Superior temporal gyrus (tissue), 1 donor: Measurements from ENCODE around the gene SLC51A.
"Not testable (repeated sequence)": the region's sequence is repeated elsewhere in the genome, so short reads cannot be mapped to it uniquely, and the experiment has no call there.

Source experiments
- DNase-seq: peaks from one replicate; pipeline ENCODE4 v3.0.0-alpha.2; 2016; ENCODE audit errors: extremely low spot score

Gene SLC51A

GRCh38 chr3:196216089-196216564, at the start of gene SLC51A:
Gene SLC51A (plus strand): TSS chr3:196216534. CDS start chr3:196216713, 179 bp downstream.
- no peak for DNase-seq

- no peak for DNase-seq
These were observed 49.6 kb upstream of the SLC51A start for GRCh38 chr3:196166741-196167140.

DNA sequence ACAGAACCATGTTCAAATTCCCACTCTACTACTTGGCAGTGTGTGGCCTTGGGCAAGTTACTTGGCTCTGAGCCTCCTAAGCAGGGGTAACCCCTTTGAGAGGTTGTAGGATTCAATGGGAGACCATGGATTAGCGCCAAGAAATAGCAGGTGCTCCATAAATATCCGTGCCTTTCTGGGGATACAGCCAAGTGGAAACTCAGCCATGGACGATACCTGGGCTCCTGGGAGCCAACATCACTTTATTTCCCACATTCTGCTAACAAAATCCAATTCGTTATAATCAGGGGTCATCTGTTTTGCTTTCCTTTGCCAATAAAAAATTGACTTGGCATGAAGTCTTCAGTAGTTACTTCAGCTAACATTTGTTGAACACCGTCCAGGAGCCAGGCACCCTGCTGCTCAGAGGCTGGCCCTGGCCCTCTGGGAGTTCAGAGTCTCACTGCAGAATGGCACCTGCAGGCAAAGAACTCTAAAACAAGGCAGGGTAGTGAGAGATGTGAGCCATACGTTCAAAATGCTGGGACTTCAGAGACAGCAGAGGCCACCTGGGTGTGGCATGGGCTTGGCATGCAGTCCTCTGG, 47.4 kb upstream of the SLC51A start:
- no peak for DNase-seq

GRCh38 chr3:196169836-196170240, 46.5 kb upstream of the SLC51A start:
- DNase-seq = no peak

GRCh38 chr3:196170296-196170695, 46.0 kb upstream of the SLC51A start:
- DNase-seq = not testable (repeated sequence)

- no peak for DNase-seq
These were observed 41.7 kb upstream of the SLC51A start for GRCh38 chr3:196174652-196175051.

DNA sequence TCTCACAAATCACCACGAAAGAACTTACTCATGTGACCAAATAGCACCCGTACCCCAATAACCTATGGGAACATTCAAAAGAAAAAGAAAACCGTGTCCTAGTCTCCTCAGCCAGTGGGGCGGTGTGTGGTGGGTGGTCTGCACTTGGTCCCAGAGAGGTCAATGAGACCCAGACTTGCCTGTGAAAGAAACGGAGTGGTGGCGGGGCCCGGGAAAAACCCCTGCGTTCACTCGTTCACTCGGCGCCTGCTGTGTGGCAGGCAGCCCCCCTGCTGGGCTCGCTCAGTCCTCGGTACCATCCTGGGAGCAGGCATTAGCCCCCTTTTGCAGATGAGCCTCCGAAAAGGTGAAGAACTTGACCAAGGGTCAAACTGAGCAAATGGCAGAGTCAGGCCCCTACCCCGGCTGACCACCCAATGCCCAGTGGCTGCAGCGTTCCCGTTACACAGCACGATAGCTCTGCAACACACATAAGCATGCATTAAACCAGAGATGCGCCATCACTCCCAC, 41.2 kb upstream of the SLC51A start:
- no peak for DNase-seq

GRCh38 chr3:196175722-196176121, 40.6 kb upstream of the SLC51A start:
- no peak for DNase-seq

GRCh38 chr3:196177567-196177966, 38.8 kb upstream of the SLC51A start:
- no peak for DNase-seq

DNA sequence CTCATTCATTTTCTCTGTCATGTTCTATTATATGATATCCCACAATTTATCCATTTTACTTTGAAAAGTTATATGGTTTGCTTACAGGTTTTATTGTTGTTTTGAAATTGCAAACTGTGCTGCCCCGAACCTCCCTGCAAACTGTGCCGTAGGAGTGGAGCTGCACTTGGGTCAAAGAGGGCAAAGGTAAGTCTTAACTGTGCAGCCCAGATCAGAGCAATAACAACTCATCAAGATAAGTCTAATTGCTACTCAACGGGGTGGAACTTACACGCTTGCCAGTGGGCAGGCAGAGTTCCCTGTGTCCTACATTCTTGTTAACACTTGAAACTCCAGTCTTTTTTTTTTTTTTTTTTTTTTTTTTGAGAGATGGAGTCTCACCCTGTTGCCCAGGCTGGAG, 38.4 kb upstream of the SLC51A start:
- no peak for DNase-seq

DNA sequence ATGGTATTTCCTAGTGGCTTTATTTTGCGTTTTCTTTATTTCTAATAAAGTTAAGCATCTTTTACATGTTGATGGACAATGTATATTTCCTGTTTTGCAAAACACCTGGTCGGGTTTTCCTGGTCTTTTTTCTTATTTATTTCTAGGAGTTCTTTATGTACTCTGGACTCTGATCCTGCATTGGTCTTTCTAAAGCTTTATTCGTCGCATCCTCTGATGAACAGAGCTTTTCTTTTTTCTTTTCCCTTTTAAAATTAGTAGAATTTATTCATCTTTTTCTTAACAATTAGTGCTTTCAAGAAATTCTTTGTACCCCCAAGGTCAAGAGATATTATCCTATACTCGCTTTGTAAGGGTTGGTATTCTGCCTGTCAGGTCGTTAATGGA, 37.3 kb upstream of the SLC51A start:
- DNase-seq = no peak

DNA sequence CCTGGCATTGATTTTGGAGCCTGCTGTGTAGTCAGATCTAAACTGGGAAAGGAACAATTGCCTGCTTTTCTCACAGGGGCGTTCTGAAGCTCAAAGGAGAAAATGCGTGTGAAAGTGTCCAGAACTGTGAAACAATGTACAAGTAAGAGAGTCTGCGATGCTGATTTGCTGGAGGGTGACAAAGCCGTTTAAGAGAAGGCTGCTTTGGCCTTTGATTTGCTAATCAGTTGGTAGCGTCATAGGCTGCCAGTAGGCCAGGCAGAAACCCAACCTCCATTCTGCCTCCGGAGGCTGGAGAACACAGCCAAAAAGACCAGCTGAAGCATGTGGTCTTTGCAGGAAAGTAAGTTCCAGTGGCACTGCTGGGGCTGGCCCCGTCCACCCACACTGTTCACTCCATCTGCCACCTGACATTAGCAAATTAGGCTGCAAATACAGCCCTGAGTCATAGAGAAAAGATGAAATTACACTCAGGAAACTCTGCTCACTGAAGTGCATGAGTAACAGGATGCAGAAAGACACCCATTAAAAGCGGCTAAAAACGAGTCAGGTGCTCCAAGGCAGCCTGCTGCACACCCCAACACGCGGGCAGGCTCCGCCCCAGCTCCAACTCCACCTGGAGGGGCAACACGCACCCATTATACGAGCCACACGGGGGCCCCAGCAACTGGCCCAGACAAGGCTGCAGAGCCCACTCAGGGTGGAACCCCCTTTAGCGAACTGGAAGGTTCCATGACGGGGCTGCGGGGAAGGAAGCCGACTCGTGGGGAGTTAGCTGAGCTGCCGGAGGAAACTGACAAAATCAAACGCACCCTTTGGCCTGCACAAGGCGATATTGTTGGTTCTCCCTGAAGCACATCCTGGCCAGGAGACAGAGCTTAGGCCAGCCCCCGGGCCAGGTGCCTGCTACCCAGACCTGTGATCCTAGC, 36.7 kb upstream of the SLC51A start:
- DNase-seq = peak; percentile 89

GRCh38 chr3:196180346-196180745, 36.0 kb upstream of the SLC51A start:
- no peak for DNase-seq

DNA sequence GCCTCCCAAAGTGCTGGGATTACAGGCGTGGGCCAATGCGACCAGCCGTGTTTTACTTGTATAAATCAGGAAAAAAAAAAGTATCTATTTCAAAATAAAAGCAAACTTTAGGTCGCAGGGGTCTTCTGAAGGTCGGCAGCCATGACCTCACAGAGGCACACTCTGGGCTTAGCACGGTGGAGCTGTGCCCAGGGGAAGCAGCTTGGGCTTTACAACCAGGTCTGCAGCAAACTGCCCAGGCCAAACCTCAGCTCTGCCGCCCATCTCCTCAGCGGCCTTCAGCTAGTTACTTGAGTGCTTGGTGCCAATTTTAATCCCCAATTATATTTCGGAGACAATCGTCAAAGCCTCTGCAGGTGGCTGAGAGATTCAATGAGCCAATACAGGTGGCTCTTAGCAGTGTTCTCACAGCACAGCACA, 35.2 kb upstream of the SLC51A start:
- DNase-seq = no peak

- DNase-seq = not testable (repeated sequence)
These were observed 32.2 kb upstream of the SLC51A start for GRCh38 chr3:196184169-196184432.

- no peak for DNase-seq
These were observed 31.5 kb upstream of the SLC51A start for GRCh38 chr3:196184881-196185280.

GRCh38 chr3:196186651-196187573, 29.4 kb upstream of the SLC51A start:
- DNase-seq = peak; percentile 54

- no peak for DNase-seq
These were observed 26.6 kb upstream of the SLC51A start for GRCh38 chr3:196189566-196190347.

DNA sequence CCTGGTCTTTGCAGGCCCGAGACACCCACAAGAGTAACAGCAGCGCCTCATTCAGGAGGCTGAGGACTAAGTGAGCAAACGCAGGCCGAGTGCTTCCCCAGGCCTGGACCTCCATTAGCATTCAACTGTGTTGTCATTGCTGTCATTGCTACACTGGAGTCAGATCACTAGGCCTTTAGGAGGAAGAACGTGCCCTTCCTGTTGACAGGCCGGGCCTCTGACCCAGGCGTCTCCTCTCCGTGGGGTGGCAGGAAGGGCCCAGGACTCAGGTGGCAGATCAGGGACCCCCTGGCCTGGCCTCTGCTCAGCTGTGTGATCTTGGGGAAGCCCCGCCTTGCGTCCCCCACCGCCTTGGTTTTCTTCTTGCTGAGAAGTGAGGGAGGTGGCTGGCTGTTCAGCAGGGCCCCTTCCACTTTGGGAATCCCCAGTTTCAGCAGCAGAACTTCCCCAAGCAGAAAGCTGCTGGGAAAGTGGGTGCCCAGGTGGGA, 24.3 kb upstream of the SLC51A start:
- DNase-seq = no peak

DNA sequence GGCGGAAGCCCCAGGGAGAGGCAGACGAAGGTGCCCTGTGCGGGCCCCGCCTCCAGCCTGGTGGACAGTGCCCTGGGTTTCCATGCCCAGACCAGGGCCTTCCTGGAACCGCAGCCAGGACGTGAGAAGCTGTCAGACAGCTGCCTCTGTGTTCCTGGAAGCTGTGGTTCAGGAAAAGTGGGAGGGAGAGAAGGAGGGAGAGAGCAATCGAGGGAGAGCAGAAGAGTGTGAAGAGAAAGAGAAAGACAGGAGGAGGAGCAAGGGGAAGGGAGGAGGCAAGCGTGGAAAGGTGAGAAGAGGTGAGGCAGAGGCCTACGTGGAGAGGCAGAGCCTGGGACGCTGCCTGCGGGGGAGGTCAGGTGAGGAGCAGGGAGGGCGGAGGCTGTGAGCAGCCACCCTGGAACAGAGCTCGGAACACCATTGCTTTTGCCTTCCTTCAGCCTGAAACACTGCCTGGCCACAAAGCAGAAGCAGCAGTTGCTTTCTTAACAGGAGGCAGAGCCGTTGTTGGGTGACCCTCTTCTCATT, 23.7 kb upstream of the SLC51A start:
- no peak for DNase-seq
